ENCODE data around the gene MARCHF10.
A peak's percentile ranks its signal among the peaks of the same experiment; 100 is the strongest.

Gene MARCHF10

GRCh38 chr17:62732125-62732524 lies 76.0 kb downstream of the MARCHF10 start:
- DNase-seq (ENCODE audit: low read depth, low spot score), result no peak
- no peak overlapping the region for H3K4me3 ChIP-seq (ENCODE audit: low read length)

DNA sequence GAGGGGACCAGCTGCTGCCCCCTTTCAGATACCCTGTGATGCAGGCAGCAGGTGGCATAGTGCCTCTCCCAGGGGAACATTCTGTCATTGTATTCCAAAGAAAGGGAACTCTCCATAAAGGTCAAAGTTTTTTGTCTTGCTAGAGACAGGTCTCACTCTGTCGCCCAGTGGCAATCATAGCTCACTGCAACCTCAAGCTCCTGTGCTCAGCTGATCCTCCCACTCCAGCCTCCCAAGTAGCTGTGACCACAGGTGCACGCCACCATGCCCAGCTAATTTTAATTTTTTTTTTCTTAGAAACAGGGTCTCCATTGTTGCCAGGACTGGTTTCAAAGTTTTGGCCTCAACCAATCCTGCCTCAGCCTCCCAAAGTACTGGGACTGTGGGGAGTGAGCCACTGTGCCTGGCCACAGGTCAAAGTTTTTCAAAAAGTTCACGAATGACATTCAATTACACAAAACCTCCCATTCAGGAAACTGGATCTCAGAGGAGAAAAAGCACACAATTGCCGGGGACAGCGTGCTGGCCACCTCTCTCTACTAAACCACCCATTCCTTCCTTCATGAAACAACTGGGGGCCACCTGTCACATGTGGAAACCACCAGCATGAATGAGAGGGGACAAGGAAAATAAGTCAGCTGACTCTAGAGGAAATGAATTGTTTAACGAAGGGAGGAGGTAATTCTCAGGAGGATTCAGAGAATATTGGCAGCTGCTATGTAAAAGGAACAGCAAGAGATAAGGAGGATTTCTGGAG lies 80.0 kb downstream of the MARCHF10 start:
- DNase-seq (ENCODE audit: low read depth, low spot score), result no peak

GRCh38 chr17:62725791-62726249 lies 82.3 kb downstream of the MARCHF10 start:
- DNase-seq (ENCODE audit: low read depth, low spot score), result no peak
- no peak overlapping the region for H3K4me3 ChIP-seq (ENCODE audit: low read length)

More for the DNA sequence above, 80.0 kb downstream of the MARCHF10 start:
- H3K4me3 ChIP-seq (ENCODE audit: low read length), result no peak overlapping the region

- no peak for DNase-seq (ENCODE audit: low read depth, low spot score)
- no peak overlapping the region for H3K4me3 ChIP-seq (ENCODE audit: low read length)
These were observed 83.5 kb downstream of the MARCHF10 start for GRCh38 chr17:62724398-62725146.

DNA sequence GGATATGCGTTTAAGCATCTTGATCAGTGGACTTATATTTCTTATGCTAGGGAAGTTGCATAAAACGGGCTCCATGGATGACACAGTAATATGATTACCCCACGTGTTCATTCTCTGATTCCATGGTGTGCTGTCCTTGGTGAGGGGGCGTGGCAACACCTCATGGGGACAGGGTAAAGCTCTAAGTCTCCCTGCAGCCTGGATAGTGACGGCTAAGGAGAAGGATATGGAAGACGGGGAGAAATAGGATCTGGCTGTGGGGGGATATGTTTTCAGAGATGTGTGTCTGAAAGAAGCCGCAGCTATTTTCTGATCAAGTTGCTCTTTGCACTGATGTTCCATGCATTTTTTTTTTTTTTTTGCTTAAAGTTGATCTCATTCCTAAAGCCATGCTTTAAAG lies 84.3 kb downstream of the MARCHF10 start:
- no peak for DNase-seq (ENCODE audit: low read depth, low spot score)
- no peak overlapping the region for H3K4me3 ChIP-seq (ENCODE audit: low read length)

DNA sequence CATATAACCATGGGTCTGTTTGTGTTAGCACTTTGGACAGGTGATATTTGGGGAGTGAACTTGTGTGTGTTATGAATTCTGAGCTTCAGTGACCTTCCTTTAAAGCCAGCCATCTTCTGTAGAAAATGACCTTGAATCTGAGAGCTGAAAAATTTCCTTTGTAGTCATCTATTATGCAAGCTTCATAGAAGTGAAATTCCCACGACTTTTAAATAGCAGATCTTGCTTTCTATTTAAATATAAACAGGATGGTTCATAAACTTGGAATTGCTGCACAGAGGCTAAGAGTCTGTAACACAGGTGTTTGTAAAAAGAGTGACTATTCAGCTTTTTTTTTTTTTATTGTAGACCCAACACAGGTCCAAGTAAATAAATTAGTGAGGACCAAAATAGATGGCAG lies 85.5 kb downstream of the MARCHF10 start:
- H3K4me3 ChIP-seq (ENCODE audit: low read length), result no peak overlapping the region
- DNase-seq (ENCODE audit: low read depth, low spot score), result no peak

GRCh38 chr17:62720126-62720850 lies 87.8 kb downstream of the MARCHF10 start:
- peak; percentile 28 for DNase-seq (ENCODE audit: low read depth, low spot score)
- no peak overlapping the region for H3K4me3 ChIP-seq (ENCODE audit: low read length)

DNA sequence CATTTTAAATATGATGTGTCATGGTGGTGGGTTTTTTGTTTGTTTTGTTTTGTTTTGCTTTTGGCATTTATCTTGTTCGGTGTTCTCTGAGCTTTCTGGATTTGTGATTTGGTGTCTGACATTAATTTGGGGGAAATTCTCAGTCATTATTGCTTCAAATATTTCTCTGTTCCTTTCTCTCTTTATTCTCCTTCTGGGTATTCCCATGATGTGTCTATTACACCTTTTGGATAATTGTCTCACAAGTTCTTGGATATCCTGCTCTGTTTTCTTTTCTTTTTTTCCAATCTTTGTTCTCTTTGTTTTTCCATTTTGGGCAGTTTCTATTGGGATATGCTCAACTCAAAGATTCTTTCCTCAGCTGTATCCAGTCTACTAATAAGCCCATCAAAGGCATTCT lies 88.5 kb downstream of the MARCHF10 start:
- DNase-seq (ENCODE audit: low read depth, low spot score), result no peak
- no peak overlapping the region for H3K4me3 ChIP-seq (ENCODE audit: low read length)

GRCh38 chr17:62718429-62718828 lies 89.7 kb downstream of the MARCHF10 start:
- H3K4me3 ChIP-seq (ENCODE audit: low read length), result no peak overlapping the region
- no peak for DNase-seq (ENCODE audit: low read depth, low spot score)

DNA sequence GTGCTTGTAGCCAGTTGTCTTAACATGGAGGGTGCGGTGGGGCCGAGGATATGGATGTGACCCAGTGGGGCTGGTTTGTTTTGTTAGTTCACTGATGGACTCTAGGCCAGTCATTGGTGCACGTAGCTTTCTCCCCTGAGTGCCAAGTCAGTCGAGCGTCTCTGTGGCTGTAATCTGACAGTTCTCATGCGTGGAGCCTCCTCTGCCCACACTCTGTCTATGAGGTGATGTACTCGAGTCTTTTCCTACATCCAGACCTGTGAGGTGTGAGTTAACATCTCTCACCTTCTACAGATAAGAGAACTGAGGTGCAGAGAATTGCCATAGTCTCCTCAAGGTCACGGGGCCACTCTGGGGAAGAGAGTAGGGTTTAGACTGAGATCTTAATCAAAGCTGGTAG lies 90.2 kb downstream of the MARCHF10 start:
- DNase-seq (ENCODE audit: low read depth, low spot score), result no peak

GRCh38 chr17:62717589-62717855 lies 90.6 kb downstream of the MARCHF10 start:
- no peak overlapping the region for H3K4me3 ChIP-seq (ENCODE audit: low read length)
- DNase-seq (ENCODE audit: low read depth, low spot score), result no peak

More for the DNA sequence above, 90.2 kb downstream of the MARCHF10 start:
- no peak overlapping the region for H3K4me3 ChIP-seq (ENCODE audit: low read length)

GRCh38 chr17:62716834-62717588 lies 91.1 kb downstream of the MARCHF10 start:
- no peak for DNase-seq (ENCODE audit: low read depth, low spot score)
- H3K4me3 ChIP-seq (ENCODE audit: low read length), result no peak overlapping the region

GRCh38 chr17:62715882-62716390 lies 92.2 kb downstream of the MARCHF10 start:
- H3K4me3 ChIP-seq (ENCODE audit: low read length), result no peak overlapping the region
- no peak for DNase-seq (ENCODE audit: low read depth, low spot score)

DNA sequence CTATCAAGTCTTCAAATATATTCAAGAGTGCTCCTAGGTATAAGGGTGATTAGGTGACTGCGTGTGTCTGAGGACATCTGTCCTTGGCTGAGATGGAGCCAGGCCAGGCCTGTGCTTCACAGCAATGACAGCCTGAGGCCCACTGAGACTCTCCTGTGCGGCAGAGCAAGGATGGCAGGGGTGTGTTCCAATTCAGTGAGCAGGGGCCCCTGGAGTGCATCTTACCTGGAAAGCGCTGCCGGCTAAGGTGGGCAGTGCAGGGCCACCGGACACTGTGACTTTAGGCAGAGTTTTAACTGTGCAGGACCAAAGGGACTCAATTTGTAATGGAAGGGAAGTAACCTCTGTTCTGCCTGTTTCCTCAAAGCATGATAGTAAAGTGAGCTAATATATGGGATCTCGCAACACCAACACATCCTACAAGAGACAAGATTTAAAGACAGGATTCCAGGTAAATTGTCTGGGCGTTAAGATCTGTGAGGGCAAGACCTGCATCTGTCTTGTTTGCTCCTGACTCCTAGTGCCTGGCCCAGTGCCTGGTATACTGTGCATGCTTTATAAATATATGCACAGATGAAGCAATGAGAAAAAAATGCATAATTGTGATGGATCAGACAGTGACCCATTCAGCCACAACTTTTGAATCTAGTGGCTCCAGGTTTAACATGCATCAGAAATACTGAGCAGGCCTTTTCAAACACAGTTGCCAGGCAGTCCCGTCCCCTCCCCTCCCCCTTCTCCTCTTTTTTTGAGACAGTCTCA lies 93.9 kb downstream of the MARCHF10 start:
- DNase-seq (ENCODE audit: low read depth, low spot score), result no peak

GRCh38 chr17:62713086-62713881 lies 94.8 kb downstream of the MARCHF10 start:
- H3K4me3 ChIP-seq (ENCODE audit: low read length), result no peak overlapping the region
- DNase-seq (ENCODE audit: low read depth, low spot score), result no peak

More for the DNA sequence above, 93.9 kb downstream of the MARCHF10 start:
- H3K4me3 ChIP-seq (ENCODE audit: low read length), result no peak overlapping the region

GRCh38 chr17:62712171-62712581 lies 95.9 kb downstream of the MARCHF10 start:
- no peak overlapping the region for H3K4me3 ChIP-seq (ENCODE audit: low read length)
- no peak for DNase-seq (ENCODE audit: low read depth, low spot score)

DNA sequence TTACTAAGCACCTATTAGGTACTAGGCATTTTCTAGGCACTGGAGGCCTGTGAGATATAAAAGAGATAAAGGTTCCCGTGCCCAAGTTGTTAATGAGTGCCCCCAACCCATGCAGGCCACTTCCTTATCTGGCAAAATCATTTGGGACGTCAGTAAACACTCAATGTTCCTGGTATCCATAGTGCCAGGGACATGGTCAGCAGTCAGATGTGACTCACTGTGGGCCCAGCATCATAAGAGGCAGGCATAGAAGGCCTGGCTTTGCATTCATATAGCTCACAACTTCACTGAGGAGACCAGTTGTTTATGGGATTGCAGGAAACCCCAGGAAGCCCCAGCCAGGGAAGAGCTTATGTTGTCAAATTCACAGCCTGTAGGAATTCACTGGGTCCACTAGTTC lies 99.5 kb downstream of the MARCHF10 start:
- no peak overlapping the region for H3K4me3 ChIP-seq (ENCODE audit: low read length)
- no peak for DNase-seq (ENCODE audit: low read depth, low spot score)

GRCh38 chr17:62707425-62707739 lies 100.7 kb downstream of the MARCHF10 start:
- no peak for DNase-seq (ENCODE audit: low read depth, low spot score)
- H3K4me3 ChIP-seq (ENCODE audit: low read length), result no peak overlapping the region

Data from Jurkat, Clone E6-1 (cell line).